Activated B cell treated with CpG ODN at 0.5 μM for 24 hours (primary cell): ENCODE data around the gene ANKRD55. TPM values are rescaled to one million over a fixed set of nuclear protein-coding genes. Genes with fewer than 3 reads are reported as not detected.
"Not testable (repeated sequence)": the region's sequence is repeated elsewhere in the genome, so short reads cannot be mapped to it uniquely, and the experiment has no call there.

Experiments
- ATAC-seq: fragments of 200-7000 bp; cut with Tn5 transposase; one replicate; pipeline ENCODE4 v1.10.0; 2021; ENCODE audit warnings: low read depth, mild to moderate bottlenecking, moderate library complexity
- CTCF ChIA-PET: fragments of 350-600 bp; sonication (Branson Sonifier 250); formaldehyde crosslinking; loops from one replicate; lab custom pipeline; 2021; ENCODE audit warnings: antibody characterized with exemption; lab: Charles Lee
- POLR2A ChIA-PET: fragments of 350-600 bp; sonication (Branson Sonifier 250); formaldehyde crosslinking; loops from one replicate; lab custom pipeline; 2021; ENCODE audit warnings: antibody characterized with exemption; lab: Charles Lee
- DNase-seq: peaks from one replicate; pipeline ENCODE4 v3.0.0; 2022
- H3K27ac Mint-ChIP-seq: one replicate; pipeline ENCODE4 v1.8.0; 2020; ENCODE audit warnings: mixed read lengths
- H3K27me3 Mint-ChIP-seq: one replicate; pipeline ENCODE4 v1.8.0; 2021; ENCODE audit warnings: mixed read lengths
- H3K36me3 Mint-ChIP-seq: one replicate; pipeline ENCODE4 v1.8.0; 2021; ENCODE audit warnings: low read depth, mixed read lengths
- H3K4me1 Mint-ChIP-seq: one replicate; pipeline ENCODE4 v1.8.0; 2021; ENCODE audit warnings: mixed read lengths
- H3K4me3 Mint-ChIP-seq: one replicate; pipeline ENCODE4 v1.8.0; 2020; ENCODE audit warnings: mild to moderate bottlenecking, mixed read lengths
- H3K9me3 Mint-ChIP-seq: one replicate; pipeline ENCODE4 v1.8.0; 2020; ENCODE audit warnings: mixed read lengths
- intact Hi-C: fragments of 100-400 bp; cut with micrococcal nuclease; formaldehyde crosslinking; loops from one replicate; pipeline ENCODE4 v1.15.1; 2024
- total RNA-seq: library from RNA; stranded (reverse); gene quantifications from 2 replicates; pipeline ENCODE4 v1.2.3, GENCODE V29; 2022
- TF ChIP-seq, protein P1 (sequence below): fragments of 200-600 bp; IDR thresholded peaks from one replicate; pipeline ENCODE4 v1.8.0; 2022; ENCODE audit warnings: antibody characterized with exemption, mild to moderate bottlenecking

ANKRD55 gene
- total RNA-seq, 1 donor from 2014 or later: not detected

DNA sequence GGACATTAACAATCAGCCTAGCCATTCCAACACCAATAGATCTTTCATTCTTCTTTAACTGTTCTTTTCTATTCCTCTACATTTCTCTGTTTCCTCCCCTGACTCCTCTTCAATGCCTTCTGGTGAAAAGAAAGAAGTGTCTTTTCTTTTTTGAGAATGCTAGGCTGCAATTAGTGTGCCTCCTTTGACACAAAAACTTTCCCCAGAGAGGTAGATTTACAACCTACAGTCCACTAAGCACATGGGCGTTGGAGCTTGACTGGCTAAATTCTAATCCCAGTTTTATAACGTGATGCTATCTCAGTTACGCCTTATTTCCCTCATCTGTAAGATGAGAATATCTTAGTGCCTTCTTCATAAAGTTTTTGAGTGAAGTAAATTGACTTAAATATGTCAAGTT lies 16.9 kb upstream of the ANKRD55 start:
- ATAC-seq (no peak), DNase-seq (no peak)
- no peaks in the 10 kb centered on the region for H3K4me1 Mint-ChIP-seq
- POLR2A ChIA-PET: no interaction called here
- TF ChIP-seq, protein P1, sequence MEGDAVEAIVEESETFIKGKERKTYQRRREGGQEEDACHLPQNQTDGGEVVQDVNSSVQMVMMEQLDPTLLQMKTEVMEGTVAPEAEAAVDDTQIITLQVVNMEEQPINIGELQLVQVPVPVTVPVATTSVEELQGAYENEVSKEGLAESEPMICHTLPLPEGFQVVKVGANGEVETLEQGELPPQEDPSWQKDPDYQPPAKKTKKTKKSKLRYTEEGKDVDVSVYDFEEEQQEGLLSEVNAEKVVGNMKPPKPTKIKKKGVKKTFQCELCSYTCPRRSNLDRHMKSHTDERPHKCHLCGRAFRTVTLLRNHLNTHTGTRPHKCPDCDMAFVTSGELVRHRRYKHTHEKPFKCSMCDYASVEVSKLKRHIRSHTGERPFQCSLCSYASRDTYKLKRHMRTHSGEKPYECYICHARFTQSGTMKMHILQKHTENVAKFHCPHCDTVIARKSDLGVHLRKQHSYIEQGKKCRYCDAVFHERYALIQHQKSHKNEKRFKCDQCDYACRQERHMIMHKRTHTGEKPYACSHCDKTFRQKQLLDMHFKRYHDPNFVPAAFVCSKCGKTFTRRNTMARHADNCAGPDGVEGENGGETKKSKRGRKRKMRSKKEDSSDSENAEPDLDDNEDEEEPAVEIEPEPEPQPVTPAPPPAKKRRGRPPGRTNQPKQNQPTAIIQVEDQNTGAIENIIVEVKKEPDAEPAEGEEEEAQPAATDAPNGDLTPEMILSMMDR: no peak
- CTCF ChIA-PET: interaction anchor here (0.6 kb wide), 1 partner anchor 887 kb away, joined by 3 read pairs; no protein-coding TSS in a partner anchor
- H3K27ac Mint-ChIP-seq: no peak overlapping the region
- H3K36me3 Mint-ChIP-seq: no peaks in the 10 kb centered on the region
- H3K4me3 Mint-ChIP-seq: no peak overlapping the region
- intact Hi-C loops: no loop called here
- H3K9me3 Mint-ChIP-seq: peaks cover 2% of the 10 kb centered on the region
- H3K27me3 Mint-ChIP-seq: peaks cover 5% of the 10 kb centered on the region

DNA sequence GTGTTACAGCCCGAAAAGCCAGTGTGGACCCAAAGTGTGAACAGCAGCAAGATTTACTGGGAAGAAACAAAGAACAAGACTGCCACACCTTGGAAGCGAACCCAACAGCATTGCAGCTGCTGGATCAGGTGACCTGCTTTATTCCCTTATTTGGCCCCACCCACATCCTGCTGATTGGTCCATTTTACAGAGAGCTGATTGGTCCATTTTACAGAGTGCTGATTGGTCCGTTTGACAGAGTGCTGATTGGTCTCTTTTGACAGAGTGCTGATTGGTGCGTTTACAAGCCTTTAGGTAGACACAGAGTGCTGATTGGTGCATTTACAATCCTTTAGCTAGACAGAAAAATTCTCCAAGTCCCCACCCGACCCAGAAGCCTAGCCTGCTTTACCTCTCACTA lies 16.0 kb upstream of the ANKRD55 start:
- CTCF ChIA-PET: interaction anchor here (0.7 kb wide), 1 partner anchor 889 kb away, joined by 3 read pairs; no protein-coding TSS in a partner anchor
- H3K4me3 Mint-ChIP-seq, H3K4me1 Mint-ChIP-seq, POLR2A ChIA-PET, H3K36me3 Mint-ChIP-seq, DNase-seq, H3K27ac Mint-ChIP-seq, H3K9me3 Mint-ChIP-seq, ATAC-seq, intact Hi-C loops, H3K27me3 Mint-ChIP-seq: not testable (repeated sequence)

DNA sequence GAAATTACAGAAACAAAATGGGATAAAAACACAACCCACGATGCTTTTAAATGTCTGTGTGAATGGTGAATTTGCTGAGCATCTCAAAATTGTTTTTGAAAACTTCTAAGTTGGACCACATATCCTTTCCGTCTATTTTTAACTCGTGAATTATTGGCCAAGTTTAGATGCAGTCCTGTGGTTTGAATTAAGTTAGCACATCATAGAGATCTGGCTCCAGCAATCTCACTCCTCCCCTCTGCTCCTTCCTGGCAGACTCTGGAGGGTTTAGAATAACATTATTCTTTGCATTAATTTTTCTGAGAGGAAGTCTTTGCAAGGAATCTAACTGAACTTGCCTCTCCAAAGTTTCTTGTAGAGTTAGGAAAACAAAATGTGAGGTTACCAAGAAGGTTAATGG lies 14.5 kb upstream of the ANKRD55 start:
- intact Hi-C loops: no loop called here
- Mint-ChIP-seq H3K4me1 (no peaks in the 10 kb centered on the region), H3K27ac (no peak overlapping the region), H3K36me3 (no peaks in the 10 kb centered on the region), H3K4me3 (no peak overlapping the region), H3K27me3 (peaks cover 5% of the 10 kb centered on the region), H3K9me3 (peaks cover 2% of the 10 kb centered on the region)
- no peak for DNase-seq
- no peak for ATAC-seq
- ChIA-PET POLR2A (no interaction called here), CTCF (no interaction called here)
- TF ChIP-seq, protein P1: no peak

DNA sequence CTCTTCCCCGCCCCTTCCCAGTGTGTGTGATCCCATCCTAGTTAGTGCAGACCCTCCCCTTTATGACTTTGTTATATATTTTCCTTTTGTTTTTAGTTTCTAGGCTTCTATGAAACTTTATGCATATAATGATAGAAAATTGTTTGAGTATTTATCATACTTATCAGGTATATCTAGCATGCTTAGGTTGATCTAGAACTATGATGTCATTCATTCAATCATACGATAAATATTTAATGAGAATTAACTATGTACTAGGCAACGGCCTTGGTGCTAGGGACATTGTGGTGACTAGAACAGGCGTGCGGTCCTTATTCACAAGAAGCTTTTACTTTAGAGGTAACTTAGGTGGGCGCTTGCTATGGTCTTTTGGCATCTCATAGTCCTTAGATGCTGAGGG lies 13.6 kb upstream of the ANKRD55 start:
- no peak for ATAC-seq

DNA sequence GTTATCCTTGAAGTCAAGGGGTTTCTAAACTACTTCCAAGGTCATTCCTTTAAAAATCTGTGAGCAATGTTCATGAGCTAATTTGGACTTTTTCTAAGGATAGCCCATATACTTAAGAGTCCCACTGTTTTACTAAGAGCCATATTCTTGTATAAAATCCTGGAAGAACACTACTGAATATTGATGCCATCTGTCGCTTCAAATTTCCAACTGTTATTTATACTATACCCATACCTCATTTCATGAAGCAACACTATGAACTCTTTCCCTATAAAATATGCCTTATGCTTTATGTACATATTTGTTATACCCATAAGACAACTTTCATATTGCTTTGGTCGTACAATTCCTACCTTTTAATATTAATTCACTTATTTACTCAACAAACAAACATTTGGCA lies 12.4 kb upstream of the ANKRD55 start:
- no peaks in the 10 kb centered on the region for H3K4me1 Mint-ChIP-seq
- TF ChIP-seq, protein P1: no peak
- H3K9me3 Mint-ChIP-seq: peaks cover 6% of the 10 kb centered on the region
- H3K4me3 Mint-ChIP-seq: no peak overlapping the region
- ATAC-seq (no peak), DNase-seq (no peak)
- peaks cover 7% of the 10 kb centered on the region for H3K27me3 Mint-ChIP-seq
- no peaks in the 10 kb centered on the region for H3K36me3 Mint-ChIP-seq
- ChIA-PET POLR2A (no interaction called here), CTCF (no interaction called here)
- H3K27ac Mint-ChIP-seq: no peak overlapping the region
- intact Hi-C loops: no loop called here

More for the DNA sequence above, 13.6 kb upstream of the ANKRD55 start:
- intact Hi-C loops: no loop called here
- no peak overlapping the region for H3K4me3 Mint-ChIP-seq
- TF ChIP-seq, protein P1: no peak
- H3K36me3 Mint-ChIP-seq: no peaks in the 10 kb centered on the region
- DNase-seq: no peak
- H3K27me3 Mint-ChIP-seq: peaks cover 5% of the 10 kb centered on the region
- H3K4me1 Mint-ChIP-seq: no peaks in the 10 kb centered on the region
- no peak overlapping the region for H3K27ac Mint-ChIP-seq
- peaks cover 2% of the 10 kb centered on the region for H3K9me3 Mint-ChIP-seq
- CTCF ChIA-PET: no interaction called here
- POLR2A ChIA-PET: no interaction called here

DNA sequence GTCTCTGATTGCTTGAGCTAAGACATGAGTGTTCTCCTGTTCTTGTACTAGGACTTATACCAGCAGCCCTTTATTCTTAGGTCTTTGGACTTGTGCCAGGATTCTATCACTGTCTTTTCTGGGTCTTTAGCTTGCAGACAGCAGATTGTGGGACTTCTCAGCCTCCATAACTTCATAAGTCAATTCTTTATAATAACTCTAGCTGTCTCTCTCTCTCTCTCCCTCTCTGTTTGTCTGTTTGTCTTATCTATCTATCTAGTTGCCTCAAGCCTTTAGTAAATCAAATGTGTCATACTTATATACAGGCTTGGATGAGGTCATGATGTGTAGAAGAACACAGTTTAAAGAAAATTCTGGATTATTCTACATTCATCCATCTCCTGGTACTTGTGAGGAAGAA lies 11.5 kb upstream of the ANKRD55 start:
- DNase-seq: no peak
- CTCF ChIA-PET: no interaction called here
- H3K27me3 Mint-ChIP-seq: peaks cover 7% of the 10 kb centered on the region
- POLR2A ChIA-PET: no interaction called here
- peaks cover 7% of the 10 kb centered on the region for H3K9me3 Mint-ChIP-seq
- no peak for ATAC-seq
- TF ChIP-seq, protein P1: no peak
- H3K36me3 Mint-ChIP-seq: no peaks in the 10 kb centered on the region
- intact Hi-C loops: no loop called here
- no peaks in the 10 kb centered on the region for H3K4me1 Mint-ChIP-seq
- H3K4me3 Mint-ChIP-seq: no peak overlapping the region
- H3K27ac Mint-ChIP-seq: no peak overlapping the region

DNA sequence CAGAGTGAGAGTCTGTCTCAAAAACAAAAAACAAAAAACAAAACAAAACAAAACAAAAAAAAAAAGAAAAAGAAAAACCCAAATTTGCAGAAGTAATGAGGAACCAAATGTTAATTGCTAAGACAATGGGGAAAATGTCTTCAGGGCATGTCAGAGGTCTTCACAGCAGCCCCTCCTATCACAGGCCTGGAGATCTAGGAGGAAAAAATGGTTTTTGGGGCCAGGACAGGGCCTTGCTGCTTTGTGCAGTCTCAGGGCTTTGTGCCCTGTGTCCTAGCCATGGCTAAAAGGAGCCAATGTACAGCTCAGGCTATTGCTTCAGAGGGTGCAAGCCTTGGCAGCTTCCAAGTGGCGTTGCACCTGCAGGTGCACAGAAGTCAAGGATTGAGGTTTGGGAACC lies 9.1 kb upstream of the ANKRD55 start:
- H3K4me3 Mint-ChIP-seq, CTCF ChIA-PET, DNase-seq, POLR2A ChIA-PET, H3K27me3 Mint-ChIP-seq, intact Hi-C loops, ATAC-seq, H3K36me3 Mint-ChIP-seq, H3K27ac Mint-ChIP-seq, H3K4me1 Mint-ChIP-seq: not testable (repeated sequence)
- peaks cover 13% of the 10 kb centered on the region for H3K9me3 Mint-ChIP-seq
